GM21367 (cell line): ENCODE measurements around the gene PCDHA7.
"Not testable (repeated sequence)": the region's sequence is repeated elsewhere in the genome, so short reads cannot be mapped to it uniquely, and the experiment has no call there.

ENCODE experiments used
- ATAC-seq: cut with Tn5 transposase; IDR thresholded peaks from one replicate; pipeline ENCODE4 v1.9.1; 2021; ENCODE audit not compliant: unreplicated experiment

The PCDHA7 gene, protein sequence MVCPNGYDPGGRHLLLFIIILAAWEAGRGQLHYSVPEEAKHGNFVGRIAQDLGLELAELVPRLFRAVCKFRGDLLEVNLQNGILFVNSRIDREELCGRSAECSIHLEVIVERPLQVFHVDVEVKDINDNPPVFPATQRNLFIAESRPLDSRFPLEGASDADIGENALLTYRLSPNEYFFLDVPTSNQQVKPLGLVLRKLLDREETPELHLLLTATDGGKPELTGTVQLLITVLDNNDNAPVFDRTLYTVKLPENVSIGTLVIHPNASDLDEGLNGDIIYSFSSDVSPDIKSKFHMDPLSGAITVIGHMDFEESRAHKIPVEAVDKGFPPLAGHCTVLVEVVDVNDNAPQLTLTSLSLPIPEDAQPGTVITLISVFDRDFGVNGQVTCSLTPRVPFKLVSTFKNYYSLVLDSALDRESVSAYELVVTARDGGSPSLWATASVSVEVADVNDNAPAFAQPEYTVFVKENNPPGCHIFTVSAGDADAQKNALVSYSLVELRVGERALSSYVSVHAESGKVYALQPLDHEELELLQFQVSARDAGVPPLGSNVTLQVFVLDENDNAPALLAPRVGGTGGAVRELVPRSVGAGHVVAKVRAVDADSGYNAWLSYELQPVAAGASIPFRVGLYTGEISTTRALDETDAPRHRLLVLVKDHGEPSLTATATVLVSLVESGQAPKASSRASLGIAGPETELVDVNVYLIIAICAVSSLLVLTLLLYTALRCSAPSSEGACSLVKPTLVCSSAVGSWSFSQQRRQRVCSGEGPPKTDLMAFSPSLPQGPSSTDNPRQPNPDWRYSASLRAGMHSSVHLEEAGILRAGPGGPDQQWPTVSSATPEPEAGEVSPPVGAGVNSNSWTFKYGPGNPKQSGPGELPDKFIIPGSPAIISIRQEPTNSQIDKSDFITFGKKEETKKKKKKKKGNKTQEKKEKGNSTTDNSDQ

DNA sequence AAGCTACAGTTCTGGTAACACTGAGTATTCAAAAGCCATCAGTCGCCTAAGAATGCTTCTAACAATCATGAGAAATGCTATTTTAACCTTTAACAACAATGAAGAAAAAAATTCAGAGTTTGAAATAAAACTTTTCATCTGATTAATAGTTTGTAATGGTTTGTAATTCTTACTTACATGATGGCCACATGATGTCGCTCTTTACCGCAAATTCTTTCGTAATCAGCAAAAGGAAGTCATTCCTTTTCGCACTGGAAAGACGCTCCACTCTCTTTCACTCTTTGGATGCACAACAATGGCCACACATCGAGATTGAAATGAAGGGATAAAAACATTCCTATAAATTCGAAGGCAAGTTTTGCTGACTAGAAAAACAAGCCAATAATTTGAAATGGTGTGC is at the start of gene PCDHA7:
Gene PCDHA7 (plus strand): TSS at position 277 of the 400 bp plus-strand sequence. CDS start 115 bp downstream, at position 392.
- no peak for ATAC-seq

DNA sequence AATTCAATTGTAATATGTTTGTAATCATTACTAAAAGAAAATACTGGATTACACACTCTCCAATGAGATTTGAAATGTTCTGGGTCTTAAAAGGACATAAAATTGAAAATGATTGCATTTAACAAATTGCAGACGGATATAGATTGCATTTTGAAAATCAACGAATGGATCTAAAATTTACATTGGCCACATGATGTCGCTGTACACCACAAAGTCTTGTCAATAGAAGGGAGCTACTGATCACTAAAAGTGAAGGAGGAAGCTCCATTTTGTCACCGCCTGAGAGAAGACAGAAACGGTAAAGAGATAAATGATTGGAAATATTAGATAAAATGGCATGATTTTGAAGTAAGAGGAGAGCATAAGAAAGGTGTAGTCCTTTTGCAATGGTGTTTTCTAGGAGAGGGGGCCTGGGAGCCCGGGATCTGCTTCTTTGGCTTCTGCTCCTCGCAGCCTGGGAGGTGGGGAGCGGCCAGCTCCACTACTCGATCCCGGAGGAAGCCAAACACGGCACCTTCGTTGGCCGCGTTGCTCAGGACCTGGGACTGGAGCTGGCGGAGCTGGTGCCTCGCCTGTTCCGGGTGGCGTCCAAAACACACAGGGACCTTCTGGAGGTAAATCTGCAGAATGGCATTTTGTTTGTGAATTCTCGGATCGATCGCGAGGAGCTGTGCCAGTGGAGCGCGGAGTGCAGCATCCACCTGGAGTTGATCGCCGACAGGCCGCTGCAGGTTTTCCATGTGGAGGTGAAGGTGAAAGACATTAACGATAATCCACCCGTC is 48.0 kb upstream of the PCDHA7 start, which contains the start of gene PCDHA1:
Gene PCDHA1 (plus strand): TSS at position 236 of the 782 bp plus-strand sequence.
- no peak for ATAC-seq

DNA sequence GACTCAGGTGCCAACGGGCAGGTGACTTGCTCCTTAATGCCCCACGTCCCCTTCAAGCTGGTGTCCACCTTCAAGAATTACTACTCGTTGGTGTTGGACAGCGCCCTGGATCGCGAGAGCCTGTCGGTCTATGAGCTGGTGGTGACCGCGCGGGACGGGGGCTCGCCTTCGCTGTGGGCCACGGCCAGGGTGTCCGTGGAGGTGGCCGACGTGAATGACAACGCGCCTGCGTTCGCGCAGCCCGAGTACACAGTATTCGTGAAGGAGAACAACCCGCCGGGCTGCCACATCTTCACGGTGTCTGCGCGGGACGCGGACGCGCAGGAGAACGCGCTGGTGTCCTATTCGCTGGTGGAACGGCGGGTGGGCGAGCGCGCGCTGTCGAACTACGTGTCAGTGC is 46.6 kb upstream of the PCDHA7 start:
- not testable (repeated sequence) for ATAC-seq

DNA sequence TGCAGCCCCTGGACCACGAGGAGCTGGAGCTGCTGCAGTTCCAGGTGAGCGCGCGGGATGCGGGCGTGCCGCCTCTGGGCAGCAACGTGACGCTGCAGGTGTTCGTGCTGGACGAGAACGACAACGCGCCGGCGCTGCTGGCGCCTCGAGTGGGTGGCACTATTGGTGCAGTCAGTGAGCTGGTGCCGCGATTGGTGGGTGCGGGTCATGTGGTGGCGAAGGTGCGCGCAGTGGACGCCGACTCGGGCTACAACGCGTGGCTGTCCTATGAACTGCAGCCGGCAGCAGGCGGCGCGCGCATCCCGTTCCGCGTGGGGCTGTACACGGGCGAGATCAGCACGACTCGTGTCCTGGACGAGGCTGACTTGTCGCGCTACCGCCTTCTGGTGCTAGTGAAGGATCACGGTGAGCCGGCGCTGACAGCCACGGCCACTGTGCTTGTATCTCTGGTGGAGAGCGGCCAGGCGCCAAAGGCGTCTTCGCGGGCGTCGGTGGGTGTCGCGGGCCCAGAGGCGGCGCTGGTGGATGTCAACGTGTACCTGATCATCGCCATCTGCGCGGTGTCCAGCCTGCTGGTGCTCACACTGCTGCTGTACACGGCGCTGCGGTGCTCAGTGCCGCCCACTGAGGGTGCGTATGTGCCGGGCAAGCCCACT is 46.1 kb upstream of the PCDHA7 start:
- not testable (repeated sequence) for ATAC-seq

DNA sequence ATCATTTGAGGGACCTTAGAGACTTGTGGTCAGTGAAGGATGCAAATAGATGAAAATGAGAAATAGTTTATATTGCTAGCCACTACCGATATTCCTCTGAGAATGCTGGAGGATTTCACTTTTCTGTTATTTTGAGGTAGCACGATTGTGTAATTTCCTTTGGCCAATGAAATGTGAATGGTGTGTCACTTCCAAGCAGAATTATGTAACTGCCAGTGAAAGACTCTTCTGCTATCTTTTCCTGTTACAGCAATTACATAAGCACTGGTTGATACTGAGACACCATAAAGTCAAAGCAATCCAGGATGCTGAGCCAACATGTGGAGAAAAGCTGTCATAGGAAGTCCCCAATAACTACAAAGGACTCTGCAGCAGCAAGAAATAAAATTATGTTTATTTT is 43.0 kb upstream of the PCDHA7 start:
- ATAC-seq: no peak

DNA sequence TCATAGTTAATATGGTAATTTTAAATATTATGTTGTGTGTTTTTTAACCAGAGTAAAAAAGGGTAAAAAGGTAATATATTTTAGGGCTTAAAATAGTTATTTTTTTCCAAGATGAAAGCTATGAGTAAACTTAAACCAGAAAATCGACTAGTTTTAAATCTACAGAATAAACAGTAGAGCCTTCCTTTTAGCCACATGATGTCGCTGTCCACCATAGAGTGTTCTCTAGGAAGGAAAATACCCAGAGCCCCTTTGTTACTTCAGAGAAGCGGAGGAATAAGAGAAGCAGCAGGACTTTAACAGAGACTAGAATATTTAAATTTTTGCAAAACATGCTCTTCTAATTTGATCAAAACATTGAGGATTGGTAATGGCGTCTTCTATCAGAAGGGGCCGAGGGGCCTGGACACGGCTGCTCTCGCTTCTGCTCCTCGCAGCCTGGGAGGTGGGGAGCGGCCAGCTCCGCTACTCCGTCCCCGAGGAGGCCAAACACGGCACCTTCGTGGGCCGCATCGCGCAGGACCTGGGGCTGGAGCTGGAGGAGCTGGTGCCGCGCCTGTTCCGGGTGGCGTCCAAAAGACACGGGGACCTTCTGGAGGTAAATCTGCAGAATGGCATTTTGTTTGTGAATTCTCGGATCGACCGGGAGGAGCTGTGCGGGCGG is 39.3 kb upstream of the PCDHA7 start, which contains the start of gene PCDHA2:
Gene PCDHA2 (plus strand): TSS at position 258 of the 664 bp plus-strand sequence.
- no peak for ATAC-seq

DNA sequence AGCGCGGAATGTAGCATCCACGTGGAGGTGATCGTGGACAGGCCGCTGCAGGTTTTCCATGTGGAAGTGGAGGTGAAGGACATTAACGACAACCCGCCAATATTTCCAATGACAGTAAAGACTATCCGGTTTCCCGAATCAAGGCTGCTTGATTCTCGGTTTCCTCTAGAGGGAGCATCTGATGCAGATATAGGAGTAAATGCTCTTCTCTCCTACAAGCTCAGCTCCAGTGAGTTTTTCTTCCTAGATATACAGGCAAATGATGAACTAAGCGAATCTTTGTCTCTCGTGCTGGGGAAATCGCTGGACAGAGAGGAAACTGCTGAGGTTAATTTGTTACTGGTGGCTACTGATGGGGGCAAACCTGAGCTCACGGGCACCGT is 38.8 kb upstream of the PCDHA7 start:
- no peak for ATAC-seq

DNA sequence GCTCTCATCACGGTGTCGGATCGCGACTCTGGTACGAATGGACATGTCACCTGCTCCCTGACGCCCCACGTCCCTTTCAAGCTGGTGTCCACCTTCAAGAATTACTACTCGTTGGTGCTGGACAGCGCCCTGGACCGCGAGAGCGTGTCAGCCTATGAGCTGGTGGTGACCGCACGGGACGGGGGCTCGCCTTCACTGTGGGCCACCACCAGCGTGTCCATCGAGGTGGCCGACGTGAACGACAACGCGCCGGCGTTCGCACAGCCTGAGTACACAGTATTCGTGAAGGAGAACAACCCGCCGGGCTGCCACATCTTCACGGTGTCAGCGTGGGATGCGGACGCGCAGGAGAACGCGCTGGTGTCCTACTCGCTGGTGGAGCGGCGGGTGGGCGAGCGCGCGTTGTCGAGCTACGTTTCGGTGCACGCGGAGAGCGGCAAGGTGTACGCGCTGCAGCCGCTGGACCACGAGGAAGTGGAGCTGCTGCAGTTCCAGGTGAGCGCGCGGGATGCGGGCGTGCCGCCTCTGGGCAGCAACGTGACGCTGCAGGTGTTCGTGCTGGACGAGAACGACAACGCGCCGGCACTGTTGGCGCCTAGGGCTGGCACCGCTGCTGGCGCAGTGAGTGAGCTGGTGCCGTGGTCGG is 37.9 kb upstream of the PCDHA7 start:
- ATAC-seq: not testable (repeated sequence)

DNA sequence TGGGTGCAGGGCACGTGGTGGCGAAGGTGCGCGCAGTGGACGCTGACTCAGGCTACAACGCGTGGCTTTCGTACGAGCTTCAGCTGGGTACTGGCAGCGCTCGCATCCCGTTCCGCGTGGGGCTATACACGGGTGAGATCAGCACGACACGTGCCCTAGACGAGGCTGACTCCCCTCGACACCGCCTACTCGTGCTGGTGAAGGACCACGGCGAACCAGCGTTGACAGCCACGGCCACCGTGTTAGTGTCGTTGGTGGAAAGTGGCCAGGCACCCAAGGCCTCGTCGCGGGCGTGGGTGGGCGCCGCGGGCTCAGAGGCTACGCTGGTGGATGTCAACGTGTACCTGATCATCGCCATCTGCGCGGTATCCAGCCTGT is 37.4 kb upstream of the PCDHA7 start:
- ATAC-seq: no peak

DNA sequence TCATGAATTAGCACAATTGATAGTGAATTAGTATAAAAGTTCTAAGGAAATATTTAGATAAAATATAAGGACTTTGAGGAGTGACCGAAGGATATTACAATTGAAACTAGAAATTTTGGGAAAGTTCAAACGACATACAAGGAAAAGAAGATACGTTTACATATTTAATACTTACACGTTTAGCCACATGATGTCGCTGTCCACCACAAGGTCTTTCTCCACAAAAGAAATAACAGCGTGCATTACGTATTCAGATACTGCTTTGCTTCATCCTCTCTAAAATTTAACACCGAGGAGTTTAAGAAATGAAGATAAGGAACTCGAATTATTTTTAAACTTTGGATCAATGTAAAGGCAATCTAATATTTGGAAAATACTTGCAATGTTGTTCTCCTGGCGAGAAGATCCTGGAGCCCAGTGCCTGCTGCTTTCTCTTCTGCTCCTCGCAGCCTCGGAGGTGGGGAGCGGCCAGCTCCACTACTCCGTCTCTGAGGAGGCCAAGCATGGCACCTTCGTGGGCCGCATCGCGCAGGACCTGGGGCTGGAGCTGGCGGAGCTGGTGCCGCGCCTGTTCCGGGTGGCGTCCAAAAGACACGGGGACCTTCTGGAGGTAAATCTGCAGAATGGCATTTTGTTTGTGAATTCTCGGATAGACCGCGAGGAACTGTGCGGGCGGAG is 33.1 kb upstream of the PCDHA7 start, which contains the start of gene PCDHA3:
Gene PCDHA3 (plus strand): TSS at position 242 of the 678 bp plus-strand sequence.
- ATAC-seq: no peak

DNA sequence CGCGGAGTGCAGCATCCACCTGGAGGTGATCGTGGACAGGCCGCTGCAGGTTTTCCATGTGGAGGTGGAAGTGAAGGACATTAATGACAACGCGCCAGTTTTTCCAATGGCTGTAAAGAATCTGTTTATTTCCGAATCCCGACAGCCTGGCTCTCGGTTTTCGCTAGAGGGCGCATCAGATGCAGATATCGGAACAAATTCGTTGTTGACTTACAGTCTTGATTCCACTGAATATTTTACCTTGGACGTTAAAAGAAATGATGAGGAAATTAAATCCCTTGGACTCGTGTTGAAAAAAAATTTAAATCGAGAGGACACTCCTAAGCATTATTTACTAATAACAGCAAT is 32.6 kb upstream of the PCDHA7 start:
- no peak for ATAC-seq

DNA sequence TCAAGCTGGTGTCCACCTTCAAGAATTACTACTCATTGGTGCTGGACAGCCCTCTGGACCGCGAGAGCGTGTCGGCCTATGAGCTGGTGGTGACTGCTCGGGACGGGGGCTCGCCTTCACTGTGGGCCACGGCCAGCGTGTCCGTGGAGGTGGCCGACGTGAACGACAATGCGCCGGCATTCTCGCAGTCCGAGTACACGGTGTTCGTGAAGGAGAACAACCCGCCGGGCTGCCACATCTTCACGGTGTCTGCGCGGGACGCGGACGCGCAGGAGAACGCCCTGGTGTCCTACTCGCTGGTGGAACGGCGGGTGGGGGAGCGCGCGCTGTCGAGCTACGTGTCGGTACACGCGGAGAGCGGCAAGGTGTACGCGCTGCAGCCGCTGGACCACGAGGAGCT is 31.7 kb upstream of the PCDHA7 start:
- ATAC-seq: not testable (repeated sequence)

DNA sequence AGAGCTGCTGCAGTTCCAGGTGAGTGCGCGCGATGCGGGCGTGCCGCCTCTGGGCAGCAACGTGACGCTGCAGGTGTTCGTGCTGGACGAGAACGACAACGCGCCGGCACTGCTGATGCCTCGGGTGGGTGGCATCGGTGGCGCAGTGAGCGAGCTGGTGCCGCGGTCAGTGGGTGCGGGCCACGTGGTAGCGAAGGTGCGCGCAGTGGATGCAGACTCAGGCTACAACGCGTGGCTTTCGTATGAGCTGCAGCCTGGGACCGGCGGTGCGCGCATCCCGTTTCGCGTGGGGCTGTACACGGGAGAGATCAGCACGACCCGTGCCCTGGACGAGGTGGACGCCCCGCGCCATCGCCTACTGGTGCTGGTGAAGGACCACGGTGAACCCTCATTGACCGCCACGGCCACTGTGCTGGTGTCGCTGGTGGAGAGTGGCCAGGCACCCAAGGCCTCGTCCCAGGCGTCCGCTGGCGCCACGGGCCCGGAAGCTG is 31.2 kb upstream of the PCDHA7 start:
- ATAC-seq: no peak

DNA sequence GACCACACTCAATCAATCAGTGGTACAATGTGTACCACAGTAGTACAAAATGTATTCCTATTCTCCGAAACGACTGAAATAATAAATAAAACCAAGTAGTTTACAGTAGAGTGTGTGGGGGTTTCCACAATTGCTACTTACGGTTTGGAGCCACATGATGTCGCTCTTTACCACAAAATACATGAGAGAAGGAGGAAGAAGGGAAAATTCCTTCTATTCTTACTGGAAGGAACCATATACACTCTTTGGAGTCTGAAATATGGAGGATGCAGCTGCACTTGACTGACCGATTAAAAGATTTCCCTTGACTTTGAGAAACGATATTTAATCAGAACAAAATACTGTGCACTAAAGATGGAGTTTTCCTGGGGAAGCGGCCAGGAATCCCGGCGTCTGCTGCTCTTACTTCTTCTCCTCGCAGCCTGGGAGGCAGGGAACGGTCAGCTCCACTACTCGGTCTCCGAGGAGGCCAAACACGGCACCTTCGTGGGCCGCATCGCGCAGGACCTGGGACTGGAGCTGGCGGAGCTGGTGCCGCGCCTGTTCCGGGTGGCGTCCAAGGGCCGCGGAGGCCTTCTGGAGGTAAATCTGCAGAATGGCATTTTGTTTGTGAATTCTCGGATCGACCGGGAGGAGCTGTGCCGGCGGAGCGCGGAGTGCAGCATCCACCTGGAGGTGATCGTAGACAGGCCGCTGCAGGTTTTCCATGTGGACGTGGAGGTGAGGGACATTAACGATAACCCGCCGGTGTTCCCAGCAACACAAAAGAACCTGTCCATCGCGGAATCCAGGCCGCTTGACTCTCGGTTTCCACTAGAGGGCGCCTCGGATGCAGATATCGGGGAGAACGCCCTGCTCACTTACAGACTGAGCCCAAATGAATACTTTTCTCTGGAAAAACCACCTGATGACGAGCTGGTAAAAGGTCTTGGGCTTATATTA is 27.0 kb upstream of the PCDHA7 start, which contains the start of gene PCDHA4:
Gene PCDHA4 (plus strand): TSS at position 235 of the 942 bp plus-strand sequence.
- ATAC-seq: no peak

DNA sequence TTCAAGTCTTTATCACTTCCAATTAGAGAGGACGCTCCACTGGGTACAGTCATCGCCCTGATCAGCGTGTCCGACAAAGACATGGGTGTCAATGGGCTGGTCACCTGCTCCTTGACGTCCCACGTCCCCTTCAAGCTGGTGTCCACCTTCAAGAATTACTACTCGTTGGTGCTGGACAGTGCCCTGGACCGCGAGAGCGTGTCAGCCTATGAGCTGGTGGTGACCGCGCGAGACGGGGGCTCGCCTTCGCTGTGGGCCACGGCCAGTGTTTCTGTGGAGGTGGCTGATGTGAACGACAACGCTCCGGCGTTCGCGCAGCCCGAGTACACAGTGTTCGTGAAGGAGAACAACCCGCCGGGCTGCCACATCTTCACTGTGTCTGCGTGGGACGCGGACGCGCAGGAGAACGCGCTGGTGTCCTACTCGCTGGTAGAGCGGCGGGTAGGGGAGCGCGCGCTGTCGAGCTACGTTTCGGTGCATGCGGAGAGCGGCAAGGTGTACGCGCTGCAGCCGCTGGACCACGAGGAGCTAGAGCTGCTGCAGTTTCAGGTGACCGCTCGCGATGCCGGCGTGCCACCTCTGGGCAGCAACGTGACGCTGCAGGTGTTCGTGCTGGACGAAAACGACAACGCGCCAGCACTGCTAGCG is 25.7 kb upstream of the PCDHA7 start:
- ATAC-seq: not testable (repeated sequence)

DNA sequence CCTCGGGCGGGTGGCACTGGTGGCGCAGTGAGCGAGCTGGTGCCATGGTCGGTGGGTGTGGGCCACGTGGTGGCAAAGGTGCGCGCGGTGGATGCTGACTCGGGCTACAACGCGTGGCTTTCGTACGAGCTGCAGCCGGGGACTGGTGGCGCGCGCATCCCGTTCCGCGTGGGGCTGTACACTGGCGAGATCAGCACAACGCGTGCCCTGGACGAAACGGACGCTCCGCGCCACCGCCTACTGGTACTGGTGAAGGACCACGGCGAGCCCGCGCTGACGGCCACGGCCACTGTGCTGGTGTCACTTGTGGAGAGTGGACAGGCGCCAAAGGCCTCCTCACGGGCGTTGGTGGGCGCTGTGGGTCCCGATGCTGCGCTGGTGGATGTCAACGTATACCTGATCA is 25.2 kb upstream of the PCDHA7 start:
- ATAC-seq: no peak
